T1000 (cell line): Measurements from ENCODE around the gene CSF2.

Experiments used
- DNase-seq: peaks from one replicate; lab custom pipeline; 2025; ENCODE audit warnings: mixed read lengths; lab: John Stamatoyannopoulos, UW

CSF2 gene

GRCh38 chr5:132073231-132074013 is at the start of gene CSF2:
Gene CSF2, plus strand, starts transcription at chr5:132073789. Its CDS starts 35 bp downstream, at chr5:132073824.
- peak; percentile 6 for DNase-seq

GRCh38 chr5:132024117-132024435 is 49.5 kb upstream of the CSF2 start:
- DNase-seq: no peak

- no peak for DNase-seq
These were observed 48.7 kb upstream of the CSF2 start for GRCh38 chr5:132024789-132025402.

GRCh38 chr5:132025403-132025971 is 48.1 kb upstream of the CSF2 start:
- no peak for DNase-seq

- no peak for DNase-seq
These were observed 47.0 kb upstream of the CSF2 start for GRCh38 chr5:132026516-132027008.

- DNase-seq: no peak
These were observed 46.6 kb upstream of the CSF2 start for GRCh38 chr5:132027027-132027426.

GRCh38 chr5:132029609-132030330 is 43.8 kb upstream of the CSF2 start:
- no peak for DNase-seq

GRCh38 chr5:132030610-132031009 is 43.0 kb upstream of the CSF2 start:
- no peak for DNase-seq

- DNase-seq: no peak
These were observed 41.4 kb upstream of the CSF2 start for GRCh38 chr5:132032196-132032595.

- DNase-seq: no peak
These were observed 40.5 kb upstream of the CSF2 start for GRCh38 chr5:132033122-132033521.

- DNase-seq: no peak
These were observed 36.2 kb upstream of the CSF2 start for GRCh38 chr5:132037353-132037752.

GRCh38 chr5:132044207-132044606 is 29.4 kb upstream of the CSF2 start:
- no peak for DNase-seq

- DNase-seq: no peak
These were observed 26.7 kb upstream of the CSF2 start for GRCh38 chr5:132046880-132047299.

- no peak for DNase-seq
These were observed 24.5 kb upstream of the CSF2 start for GRCh38 chr5:132049093-132049492.

- no peak for DNase-seq
These were observed 24.0 kb upstream of the CSF2 start for GRCh38 chr5:132049559-132049958.

GRCh38 chr5:132050136-132050535 is 23.5 kb upstream of the CSF2 start:
- no peak for DNase-seq

- no peak for DNase-seq
These were observed 22.7 kb upstream of the CSF2 start for GRCh38 chr5:132050661-132051552.

- DNase-seq: no peak
These were observed 21.1 kb upstream of the CSF2 start for GRCh38 chr5:132052520-132052919.

- DNase-seq: no peak
These were observed 20.1 kb upstream of the CSF2 start for GRCh38 chr5:132053483-132053882.

GRCh38 chr5:132054031-132054696 is 19.4 kb upstream of the CSF2 start:
- no peak for DNase-seq
